Measurements from ENCODE around the gene MAX. TPM values are rescaled to one million over a fixed set of nuclear protein-coding genes. Genes with fewer than 3 reads are reported as not detected.

The MAX gene
- total and polyA plus RNA-seq, 9 of the 15 experiments (the other 6 are each of a cell fraction or from before 2014, with no cell fraction given), result 15.4 to 96.5 (median 51.6) TPM

GRCh38 chr14:65044596-65044959, 57.7 kb downstream of the MAX start (continued):
- TF ChIP-seq GABPA (tag; conservative IDR thresholded peaks at IDR 0.05; ENCODE audit: low read depth) (peak; percentile 46; the same call in 1 of the 2 replicates), ZC3H4 (CRISPR knock-in tag; IDR thresholded peaks at IDR 0.05; ENCODE audit: borderline replicate concordance) (no peak), ZBTB9 (CRISPR knock-in tag; IDR thresholded peaks at IDR 0.05) (peak; percentile 64; the same call in 1 of the 2 replicates), HSF4 (CRISPR knock-in tag; IDR thresholded peaks at IDR 0.05; ENCODE audit: borderline replicate concordance) (no peak), RBFOX2 (IDR thresholded peaks at IDR 0.05; ENCODE audit: low read depth, low read length) (peak; percentile 41; the same call in 1 of the 2 replicates), RBM17 (IDR thresholded peaks at IDR 0.05; ENCODE audit: borderline replicate concordance, low read depth, low read length) (no peak), MNT (conservative IDR thresholded peaks at IDR 0.05) (no peak), KAT2B (IDR thresholded peaks at IDR 0.05; ENCODE audit: low read depth, low read length) (no peak), RAD21 (CRISPR knock-in tag; conservative IDR thresholded peaks at IDR 0.05 in 1 of 2, IDR thresholded peaks at IDR 0.05 in 1 of 2) (no peak), ETV5 (CRISPR knock-in tag; IDR thresholded peaks at IDR 0.05; ENCODE audit: low read depth) (0 out of 2 replicates have a peak, but pooled peaks have one; percentile 35), KLF13 (tag; IDR thresholded peaks at IDR 0.05; ENCODE audit: borderline replicate concordance, low read depth) (no peak), ZNF830 (CRISPR knock-in tag; IDR thresholded peaks at IDR 0.05) (no peak), ZNF274 (IDR thresholded peaks at IDR 0.05; ENCODE audit: borderline replicate concordance, low read depth, low read length) (no peak), HDAC1 (IDR thresholded peaks at IDR 0.05) (peak in 1 of 2 experiments; percentile 54; a peak in 1 of 4 replicates), SNIP1 (IDR thresholded peaks at IDR 0.05; ENCODE audit: low read depth) (no peak), NFRKB (IDR thresholded peaks at IDR 0.05; ENCODE audit: low read depth) (no peak), PBX2 (CRISPR knock-in tag; IDR thresholded peaks at IDR 0.05; ENCODE audit: low read depth) (no peak), PBX2 (tag; conservative IDR thresholded peaks at IDR 0.05; ENCODE audit: low read depth) (no peak), IRF1 (CRISPR knock-in tag; IDR thresholded peaks at IDR 0.05; ENCODE audit: borderline replicate concordance) (no peak), SMAD3 (CRISPR knock-in tag; conservative IDR thresholded peaks at IDR 0.05) (0 out of 2 replicates have a peak, but pooled peaks have one; percentile 29), PKNOX1 (IDR thresholded peaks at IDR 0.05) (peak; percentile 46; the same call in 1 of the 2 replicates)

Data from K562 (cell line).